Upper lobe of left lung (tissue), 6 donors: Measurements from ENCODE around the gene ACTL8. TPM values are rescaled to one million over a fixed set of nuclear protein-coding genes. Genes with fewer than 3 reads are reported as not detected.

ENCODE experiments used
- ATAC-seq, 2 donors: fragments of 200-7000 bp; cut with Tn5 transposase; one replicate each; pipeline ENCODE4 v1.9.1; 2022; ENCODE audit warnings: mild to moderate bottlenecking in 2 of 2, moderate library complexity in 2 of 2; ENCODE audit not compliant: low FRiP score in 2 of 2
- DNase-seq, 2 donors: peaks; one replicate each; pipeline ENCODE4 v3.0.0-alpha.2; 2019 to 2020
- H3K27ac ChIP-seq, 4 donors: fragments of 200-600 bp; sonication (generic); one replicate each; pipeline ENCODE4 v1.5.1; 2016 to 2019
- H3K27me3 ChIP-seq, 4 donors: fragments of 200-600 bp; sonication (generic); one replicate each; pipeline ENCODE4 v1.5.1; 2017 to 2019
- H3K36me3 ChIP-seq, 4 donors: fragments of 200-600 bp; sonication (generic); one replicate each; pipeline ENCODE4 v1.5.1; 2016 to 2019
- H3K4me1 ChIP-seq, 4 donors: fragments of 200-600 bp; sonication (generic); one replicate each; pipeline ENCODE4 v1.5.1; 2018 to 2019
- H3K4me3 ChIP-seq, 4 donors: fragments of 200-600 bp; sonication (generic); one replicate each; pipeline ENCODE4 v1.5.1; 2017 to 2019; ENCODE audit warnings: mild to moderate bottlenecking in 2 of 4, moderate library complexity in 1 of 4
- H3K9me3 ChIP-seq, 4 donors: fragments of 200-600 bp; sonication (generic); one replicate each; pipeline ENCODE4 v1.5.1; 2018 to 2019
- EP300 ChIP-seq, 4 donors: sonication (generic); formaldehyde crosslinking; IDR thresholded peaks; one replicate each; pipeline ENCODE4 v1.5.1; 2017; ENCODE audit warnings: antibody characterized with exemption in 4 of 4, control low read depth in 2 of 4
- POLR2A ChIP-seq, 4 donors: fragments of 450-650 bp; IDR thresholded peaks; one replicate each; pipeline ENCODE4 v1.5.1; 2016 to 2017; ENCODE audit warnings: antibody characterized with exemption in 4 of 4, mild to moderate bottlenecking in 2 of 4
- POLR2AphosphoS5 ChIP-seq, 2 donors: sonication (generic); formaldehyde crosslinking; IDR thresholded peaks; one replicate each; pipeline ENCODE4 v1.5.1; 2017; ENCODE audit warnings: antibody characterized with exemption in 2 of 2
- WGBS, 2 donors: methylation state at CpG; one replicate each; pipeline ENCODE4 v1.1.5; 2017 to 2018; 5-methylcytosine and 5-hydroxymethylcytosine counted together
- total RNA-seq, 6 donors: library from RNA; depleted of rRNA in 4 of 6; stranded (reverse); fragments of >200 nt in 4 of 6; gene quantifications; one replicate each; pipeline versions ENCODE4 v1.1.0 to v1.2.1, GENCODE V29; 2016 to 2021
- TF ChIP-seq, protein P1 (sequence below), 6 experiments: fragments of 450-650 bp in 4 of 6; fragments of 200-600 bp in 2 of 6; sonication (generic) in 2 of 6; IDR thresholded peaks; one replicate each; pipeline ENCODE4 v1.5.1; 2016 to 2019; ENCODE audit warnings: antibody characterized with exemption in 6 of 6
- donor health status: DM: no; HTN: no; CAD: no; lungs with moderate emphysema.
- donor health status: DM: no; HTN: yes; CAD: no; lungs with severe emphysema.

ACTL8 gene
- total RNA-seq, 6 donors from 2014 or later: not detected

GRCh38 chr1:17791055-17791390 lies 35.9 kb downstream of the ACTL8 start:
- H3K36me3 ChIP-seq: no peaks in the 10 kb centered on the region
- no peak for ATAC-seq
- no peaks in the 10 kb centered on the region for H3K9me3 ChIP-seq
- no peak overlapping the region for H3K4me3 ChIP-seq
- no peak overlapping the region for H3K27ac ChIP-seq
- TF ChIP-seq POLR2AphosphoS5 (IDR thresholded peaks at IDR 0.05): no peak
- DNase-seq: peak in 1 of 2 donors; percentile 36
- no peaks in the 10 kb centered on the region for H3K27me3 ChIP-seq
- no peaks in the 10 kb centered on the region for H3K4me1 ChIP-seq
- WGBS, 2 donors: 51 to 92% methylated on average over 2 to 6 of the region's 9 CpGs

- TF ChIP-seq POLR2A (IDR thresholded peaks at IDR 0.05) (no peak), EP300 (IDR thresholded peaks at IDR 0.05) (no peak), POLR2AphosphoS5 (IDR thresholded peaks at IDR 0.05) (no peak)
- TF ChIP-seq, protein P1, sequence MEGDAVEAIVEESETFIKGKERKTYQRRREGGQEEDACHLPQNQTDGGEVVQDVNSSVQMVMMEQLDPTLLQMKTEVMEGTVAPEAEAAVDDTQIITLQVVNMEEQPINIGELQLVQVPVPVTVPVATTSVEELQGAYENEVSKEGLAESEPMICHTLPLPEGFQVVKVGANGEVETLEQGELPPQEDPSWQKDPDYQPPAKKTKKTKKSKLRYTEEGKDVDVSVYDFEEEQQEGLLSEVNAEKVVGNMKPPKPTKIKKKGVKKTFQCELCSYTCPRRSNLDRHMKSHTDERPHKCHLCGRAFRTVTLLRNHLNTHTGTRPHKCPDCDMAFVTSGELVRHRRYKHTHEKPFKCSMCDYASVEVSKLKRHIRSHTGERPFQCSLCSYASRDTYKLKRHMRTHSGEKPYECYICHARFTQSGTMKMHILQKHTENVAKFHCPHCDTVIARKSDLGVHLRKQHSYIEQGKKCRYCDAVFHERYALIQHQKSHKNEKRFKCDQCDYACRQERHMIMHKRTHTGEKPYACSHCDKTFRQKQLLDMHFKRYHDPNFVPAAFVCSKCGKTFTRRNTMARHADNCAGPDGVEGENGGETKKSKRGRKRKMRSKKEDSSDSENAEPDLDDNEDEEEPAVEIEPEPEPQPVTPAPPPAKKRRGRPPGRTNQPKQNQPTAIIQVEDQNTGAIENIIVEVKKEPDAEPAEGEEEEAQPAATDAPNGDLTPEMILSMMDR (IDR thresholded peaks at IDR 0.05): no peak
- no peaks in the 10 kb centered on the region for H3K27me3 ChIP-seq
- H3K9me3 ChIP-seq: no peaks in the 10 kb centered on the region
- H3K4me1 ChIP-seq: no peaks in the 10 kb centered on the region
- H3K36me3 ChIP-seq: no peaks in the 10 kb centered on the region
- ATAC-seq: no peak
- WGBS, 2 donors: 86 to 88% methylated on average over 2 to 6 of the region's 7 CpGs
- no peak overlapping the region for H3K4me3 ChIP-seq
- peak in 1 of 2 donors; percentile 52 for DNase-seq
- H3K27ac ChIP-seq: no peak overlapping the region
Measured at GRCh38 chr1:17791480-17791879, 36.3 kb downstream of the ACTL8 start.

GRCh38 chr1:17792421-17792820 lies 37.3 kb downstream of the ACTL8 start:
- H3K4me3 ChIP-seq: no peak overlapping the region
- H3K9me3 ChIP-seq: no peaks in the 10 kb centered on the region
- DNase-seq (no peak), ATAC-seq (no peak)
- H3K4me1 ChIP-seq: no peaks in the 10 kb centered on the region
- no peaks in the 10 kb centered on the region for H3K27me3 ChIP-seq
- no peak overlapping the region for H3K27ac ChIP-seq
- no peak for TF ChIP-seq POLR2A (IDR thresholded peaks at IDR 0.05)
- TF ChIP-seq, protein P1 (IDR thresholded peaks at IDR 0.05): no peak
- no peaks in the 10 kb centered on the region for H3K36me3 ChIP-seq
- WGBS, 2 donors: 75 to 81% methylated on average over 6 of the region's 6 CpGs

- 59 to 63% methylated on average over 15 of the region's 15 CpGs for WGBS, 2 donors
- H3K36me3 ChIP-seq: no peaks in the 10 kb centered on the region
- TF ChIP-seq POLR2A (IDR thresholded peaks at IDR 0.05) (no peak), EP300 (IDR thresholded peaks at IDR 0.05) (no peak), POLR2AphosphoS5 (IDR thresholded peaks at IDR 0.05) (no peak)
- TF ChIP-seq, protein P1 (IDR thresholded peaks at IDR 0.05): no peak
Measured at GRCh38 chr1:17795081-17795809, 40.1 kb downstream of the ACTL8 start.

GRCh38 chr1:17795836-17796645 lies 40.9 kb downstream of the ACTL8 start:
- TF ChIP-seq POLR2A (IDR thresholded peaks at IDR 0.05) (no peak), POLR2AphosphoS5 (IDR thresholded peaks at IDR 0.05) (no peak), EP300 (IDR thresholded peaks at IDR 0.05) (no peak)
- TF ChIP-seq, protein P1 (IDR thresholded peaks at IDR 0.05): no peak

More at GRCh38 chr1:17795081-17795809, 40.1 kb downstream of the ACTL8 start:
- ATAC-seq (no peak), DNase-seq (no peak)
- Histone ChIP-seq H3K27me3 (no peaks in the 10 kb centered on the region), H3K9me3 (no peaks in the 10 kb centered on the region), H3K4me3 (no peak overlapping the region), H3K27ac (no peak overlapping the region), H3K4me1 (no peaks in the 10 kb centered on the region)

More at GRCh38 chr1:17795836-17796645, 40.9 kb downstream of the ACTL8 start:
- Histone ChIP-seq H3K27ac (no peak overlapping the region), H3K4me1 (no peaks in the 10 kb centered on the region), H3K27me3 (no peaks in the 10 kb centered on the region), H3K4me3 (no peak overlapping the region), H3K36me3 (no peaks in the 10 kb centered on the region), H3K9me3 (no peaks in the 10 kb centered on the region)
- DNase-seq (no peak), ATAC-seq (no peak)
- WGBS, 2 donors: 72 to 78% methylated on average over 9 to 10 of the region's 10 CpGs
